Brain microvascular endothelial cell (primary cell): ENCODE measurements around the gene LIPI.
"Not testable (repeated sequence)": the region's sequence is repeated elsewhere in the genome, so short reads cannot be mapped to it uniquely, and the experiment has no call there.

Experiments
- DNase-seq: peaks from one replicate; pipeline ENCODE4 v3.0.0-alpha.2; 2020
- H3K27ac ChIP-seq: fragments of 250-450 bp; sonication (Bioruptor Pico); 2 replicates; pipeline ENCODE4 v1.5.1; 2020; ENCODE audit warnings: mild to moderate bottlenecking, moderate library complexity
- H3K27me3 ChIP-seq: fragments of 250-450 bp; sonication (Bioruptor Pico); replicated peaks from 2 replicates; pipeline ENCODE4 v1.5.1; 2020; ENCODE audit warnings: mild to moderate bottlenecking
- H3K36me3 ChIP-seq: fragments of 250-450 bp; sonication (Bioruptor Pico); replicated peaks from 2 replicates; pipeline ENCODE4 v1.5.1; 2020; ENCODE audit warnings: mild to moderate bottlenecking
- H3K4me3 ChIP-seq: 2 replicates; pipeline ENCODE4 v1.5.1; 2011; ENCODE audit warnings: low read depth, mild to moderate bottlenecking, control low read depth, low read length, moderate library complexity
- in situ Hi-C: cut with HindIII; loops from 2 replicates; pipeline ENCODE4 v1.10.0; 2017; ENCODE audit warnings: low sequenced_read_pairs, low pct_ligation_motif_present
- TF ChIP-seq, protein P1 (sequence below): IDR thresholded peaks from 2 replicates; pipeline ENCODE4 v1.5.1; 2011; ENCODE audit warnings: low read depth, mild to moderate bottlenecking, moderate library complexity, low read length, control low read depth, inconsistent platforms; ENCODE audit errors: missing control alignments

The LIPI gene

DNA sequence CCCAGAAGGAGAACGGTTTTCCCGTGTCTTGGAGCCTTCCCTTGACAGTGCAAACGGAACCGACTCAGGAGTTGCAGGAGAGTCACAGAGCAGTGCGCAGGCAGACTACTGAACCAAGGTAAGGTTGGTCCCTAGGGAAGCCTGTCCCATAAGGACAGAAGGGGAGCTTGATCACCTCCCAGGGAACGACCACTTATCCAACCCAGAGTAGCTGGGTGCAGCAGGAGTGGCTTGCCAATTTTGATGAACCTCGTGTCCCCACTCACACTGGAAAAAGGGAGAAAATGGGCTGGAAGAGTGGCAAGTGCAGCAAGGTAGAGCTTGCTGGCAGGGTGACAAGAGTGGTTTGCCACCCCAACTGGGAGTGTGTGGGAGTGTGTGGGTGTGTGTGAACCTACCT lies 95.1 kb downstream of the LIPI start:
- Histone ChIP-seq H3K27ac (no peak overlapping the region), H3K27me3 (no peaks in the 10 kb centered on the region), H3K4me3 (no peak overlapping the region), H3K36me3 (no peaks in the 10 kb centered on the region)
- no peak for DNase-seq
- TF ChIP-seq, protein P1, sequence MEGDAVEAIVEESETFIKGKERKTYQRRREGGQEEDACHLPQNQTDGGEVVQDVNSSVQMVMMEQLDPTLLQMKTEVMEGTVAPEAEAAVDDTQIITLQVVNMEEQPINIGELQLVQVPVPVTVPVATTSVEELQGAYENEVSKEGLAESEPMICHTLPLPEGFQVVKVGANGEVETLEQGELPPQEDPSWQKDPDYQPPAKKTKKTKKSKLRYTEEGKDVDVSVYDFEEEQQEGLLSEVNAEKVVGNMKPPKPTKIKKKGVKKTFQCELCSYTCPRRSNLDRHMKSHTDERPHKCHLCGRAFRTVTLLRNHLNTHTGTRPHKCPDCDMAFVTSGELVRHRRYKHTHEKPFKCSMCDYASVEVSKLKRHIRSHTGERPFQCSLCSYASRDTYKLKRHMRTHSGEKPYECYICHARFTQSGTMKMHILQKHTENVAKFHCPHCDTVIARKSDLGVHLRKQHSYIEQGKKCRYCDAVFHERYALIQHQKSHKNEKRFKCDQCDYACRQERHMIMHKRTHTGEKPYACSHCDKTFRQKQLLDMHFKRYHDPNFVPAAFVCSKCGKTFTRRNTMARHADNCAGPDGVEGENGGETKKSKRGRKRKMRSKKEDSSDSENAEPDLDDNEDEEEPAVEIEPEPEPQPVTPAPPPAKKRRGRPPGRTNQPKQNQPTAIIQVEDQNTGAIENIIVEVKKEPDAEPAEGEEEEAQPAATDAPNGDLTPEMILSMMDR = no peak
- in situ Hi-C loops = no loop called here

DNA sequence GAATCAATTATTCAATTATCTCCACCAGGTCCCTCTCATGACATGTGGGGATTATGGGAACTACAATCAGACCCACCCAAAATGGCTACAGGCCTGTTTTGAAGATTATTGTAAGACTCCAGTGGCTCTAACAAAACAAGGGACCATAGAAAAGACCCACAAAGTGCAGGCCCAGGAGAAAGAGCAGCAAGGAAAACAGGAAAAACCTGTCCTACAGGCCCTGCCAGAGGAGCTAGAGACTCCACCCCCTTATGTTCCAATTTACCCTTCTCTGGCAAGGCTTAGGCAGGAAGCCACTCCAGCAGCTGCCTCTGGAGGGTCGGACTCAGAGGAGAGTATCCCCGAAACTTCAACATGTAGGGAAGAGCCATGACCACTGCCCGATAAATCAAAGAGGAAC lies 96.5 kb downstream of the LIPI start:
- Histone ChIP-seq H3K27me3 (no peaks in the 10 kb centered on the region), H3K27ac (no peak overlapping the region), H3K36me3 (no peaks in the 10 kb centered on the region), H3K4me3 (no peak overlapping the region)
- TF ChIP-seq, protein P1 = no peak
- in situ Hi-C loops = no loop called here
- no peak for DNase-seq

DNA sequence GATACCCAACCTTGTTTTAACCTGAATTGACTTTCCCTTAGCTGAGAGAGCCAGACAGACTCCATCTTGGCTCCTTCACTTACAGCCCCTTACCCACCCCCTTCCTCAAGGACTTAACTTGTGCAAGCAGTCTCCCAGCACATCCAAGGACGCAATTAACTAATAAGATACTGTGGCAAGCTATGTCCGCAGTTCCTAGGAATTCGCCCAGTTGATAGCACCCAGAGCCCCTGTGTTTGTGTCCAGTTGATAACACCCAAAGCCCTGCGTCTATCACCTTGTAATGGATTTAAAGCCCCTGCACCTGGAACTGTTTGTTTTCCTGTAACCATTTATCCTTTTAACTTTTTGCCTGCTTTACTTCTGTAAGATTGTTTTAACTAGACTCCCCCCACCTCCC lies 106.2 kb downstream of the LIPI start:
- in situ Hi-C loops, H3K27ac ChIP-seq, H3K4me3 ChIP-seq, H3K36me3 ChIP-seq, H3K27me3 ChIP-seq, DNase-seq: not testable (repeated sequence)

DNA sequence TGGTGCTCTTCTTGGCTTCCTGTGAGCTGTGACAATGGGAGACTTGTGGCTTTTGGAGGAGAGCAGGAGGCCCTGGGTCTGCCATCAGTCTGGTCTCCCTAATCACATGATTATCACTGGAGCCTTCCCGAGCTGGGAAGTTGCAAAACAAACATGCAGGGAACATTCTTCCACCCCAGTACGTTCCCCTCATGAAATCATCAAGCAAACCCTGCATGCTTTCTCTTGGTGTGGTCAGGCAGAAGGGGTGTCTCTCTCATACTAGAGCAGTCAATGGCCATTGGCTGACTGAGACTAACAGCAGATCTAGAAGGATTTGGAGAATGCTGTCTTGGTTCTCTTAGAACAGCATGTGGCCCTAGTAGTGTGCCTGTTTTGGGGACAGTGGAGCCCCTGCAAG lies 111.2 kb downstream of the LIPI start:
- DNase-seq = no peak
- Histone ChIP-seq H3K27ac (no peak overlapping the region), H3K4me3 (no peak overlapping the region), H3K36me3 (no peaks in the 10 kb centered on the region), H3K27me3 (no peaks in the 10 kb centered on the region)
- in situ Hi-C loops = no loop called here
- TF ChIP-seq, protein P1 = no peak

DNA sequence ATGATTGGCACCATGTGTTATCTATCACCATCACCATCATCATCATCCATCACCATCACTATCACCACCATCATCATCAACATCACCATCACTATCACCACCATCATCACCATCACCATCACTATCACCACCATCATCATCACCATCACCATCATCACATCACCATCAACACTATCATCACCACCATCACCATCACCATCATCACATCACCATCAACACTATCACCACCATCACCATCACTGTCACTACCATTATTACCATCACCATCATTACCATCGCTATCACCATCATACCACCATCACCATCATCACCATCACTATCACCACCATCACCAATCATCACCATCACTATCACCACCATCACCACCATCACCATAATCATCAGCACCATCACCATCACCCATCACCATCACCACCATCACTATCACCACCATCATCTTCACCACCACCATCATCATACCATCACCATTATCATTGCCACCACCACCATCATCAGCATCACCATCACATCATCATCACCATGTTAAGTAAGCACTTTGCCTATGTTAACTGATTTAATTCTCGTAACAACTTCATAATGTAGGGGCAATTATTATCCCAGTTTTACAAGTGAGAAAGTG lies 112.8 kb downstream of the LIPI start:
- Histone ChIP-seq H3K4me3 (no peak overlapping the region), H3K27me3 (no peaks in the 10 kb centered on the region), H3K27ac (no peak overlapping the region), H3K36me3 (no peaks in the 10 kb centered on the region)
- DNase-seq = no peak
- in situ Hi-C loops = no loop called here
- TF ChIP-seq, protein P1 = no peak

DNA sequence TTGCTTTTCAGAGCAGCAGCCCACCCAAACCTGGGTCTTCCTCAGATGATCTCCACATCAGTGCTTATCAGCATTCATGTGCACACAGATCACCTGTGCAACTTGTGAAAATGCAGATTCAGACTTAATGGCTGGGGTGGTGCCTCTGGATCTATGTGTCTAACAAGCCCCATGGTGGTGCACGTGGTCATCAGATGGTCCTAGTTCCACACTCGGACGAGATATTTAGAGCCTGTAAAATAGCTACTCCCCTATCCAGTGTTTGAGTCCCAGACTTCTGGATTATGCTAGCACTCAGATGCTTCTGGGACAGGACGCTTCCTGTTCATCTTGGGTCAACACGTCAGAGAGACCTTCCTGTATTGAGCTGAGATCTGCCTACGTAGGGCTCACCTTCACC lies 114.2 kb downstream of the LIPI start:
- Histone ChIP-seq H3K4me3 (no peak overlapping the region), H3K27ac (no peak overlapping the region), H3K27me3 (no peaks in the 10 kb centered on the region), H3K36me3 (no peaks in the 10 kb centered on the region)
- TF ChIP-seq, protein P1 = no peak
- in situ Hi-C loops = no loop called here
- no peak for DNase-seq
